HUES6 (cell line): ENCODE results near the gene ADGRL1.

Experiments
- H3K27ac ChIP-seq: 2 replicates; pipeline ENCODE4 v1.7.0; 2013; ENCODE audit warnings: low read depth, mild to moderate bottlenecking, low read length, inconsistent platforms
- H3K27me3 ChIP-seq: 2 replicates; pipeline ENCODE4 v1.6.1; 2013; ENCODE audit warnings: low read length; ENCODE audit not compliant: control insufficient read depth, insufficient read depth
- H3K36me3 ChIP-seq: 2 replicates; pipeline ENCODE4 v1.6.1; 2013; ENCODE audit warnings: low read length; ENCODE audit not compliant: control insufficient read depth, insufficient read depth
- H3K4me1 ChIP-seq: 2 replicates; pipeline ENCODE4 v1.6.1; 2013; ENCODE audit warnings: low read length; ENCODE audit not compliant: control insufficient read depth, insufficient read depth
- H3K4me3 ChIP-seq: 2 replicates; pipeline ENCODE4 v1.5.1; 2013; ENCODE audit warnings: low read depth, low read length
- H3K9ac ChIP-seq: one replicate; pipeline ENCODE4 v1.6.1; 2013; ENCODE audit warnings: mild to moderate bottlenecking, low read length
- H3K9me3 ChIP-seq: 2 replicates; pipeline ENCODE4 v1.6.1; 2013; ENCODE audit warnings: low read depth, low read length; ENCODE audit not compliant: control insufficient read depth, insufficient read depth

ADGRL1 gene

DNA sequence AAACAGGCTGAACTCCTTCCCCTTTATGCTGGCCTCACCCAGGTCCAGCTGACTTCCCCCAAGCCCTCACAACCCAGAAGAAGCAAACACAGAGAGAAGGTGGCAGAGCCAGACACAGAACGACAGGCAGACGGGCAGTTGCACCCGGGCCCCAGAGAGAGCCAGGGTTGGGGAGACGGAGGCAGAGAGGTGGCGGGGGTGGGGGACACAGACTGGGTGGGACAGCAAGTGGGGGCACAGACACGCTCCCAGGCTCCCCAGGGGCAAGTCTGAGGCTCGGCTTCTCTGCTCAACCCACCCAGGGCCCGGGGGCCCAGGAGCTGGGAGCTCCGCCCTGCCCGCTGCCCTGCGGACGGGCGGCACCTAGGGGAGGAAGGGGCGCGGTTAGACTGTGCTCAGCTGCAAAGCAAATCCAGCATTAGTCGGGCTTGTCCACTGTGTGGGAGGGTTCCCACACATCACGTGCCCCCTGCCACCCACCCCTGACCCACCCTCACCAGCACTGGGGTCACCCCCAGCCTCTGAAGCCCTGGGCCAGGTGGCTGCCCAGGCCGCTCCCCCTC lies 38.3 kb downstream of the ADGRL1 start:
- Histone ChIP-seq H3K4me1 (no peaks in the 10 kb centered on the region), H3K36me3 (peaks cover 70% of the 10 kb centered on the region), H3K27me3 (no peaks in the 10 kb centered on the region), H3K9ac (no peak overlapping the region), H3K9me3 (no peaks in the 10 kb centered on the region), H3K4me3 (no peak overlapping the region), H3K27ac (no peak overlapping the region)

DNA sequence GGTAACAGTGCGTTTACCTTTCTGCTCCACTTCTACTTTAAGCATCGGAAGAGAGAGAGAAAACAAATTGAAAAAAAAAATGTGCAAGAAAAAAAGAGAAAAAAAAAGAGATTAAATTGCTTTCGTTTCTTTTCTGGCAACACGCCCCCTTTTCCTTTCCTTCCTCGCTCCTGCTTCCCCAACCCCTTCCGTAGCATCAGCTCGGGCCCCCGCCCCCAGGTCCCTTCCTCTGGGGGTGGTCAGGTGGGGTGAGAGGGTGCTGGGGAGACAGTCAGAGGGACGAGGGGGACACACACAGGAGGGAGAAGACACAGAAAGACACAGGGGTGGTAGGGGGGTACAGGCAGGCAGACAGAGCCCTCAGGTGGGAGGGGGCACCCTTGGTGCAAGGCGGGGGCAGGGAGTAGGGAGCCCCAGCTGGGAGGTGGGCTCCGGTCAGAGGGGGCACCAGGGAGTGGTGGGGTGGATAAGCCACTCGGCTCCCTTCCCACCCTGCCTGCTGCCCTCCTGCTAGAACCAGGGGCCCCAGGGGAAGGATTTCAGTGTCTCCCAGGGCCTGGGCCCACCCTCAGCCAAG lies 38.9 kb downstream of the ADGRL1 start:
- H3K4me3 ChIP-seq: no peak overlapping the region
- H3K27ac ChIP-seq: no peak overlapping the region
- peaks cover 70% of the 10 kb centered on the region for H3K36me3 ChIP-seq
- no peak overlapping the region for H3K9ac ChIP-seq
- no peaks in the 10 kb centered on the region for H3K9me3 ChIP-seq
- H3K27me3 ChIP-seq: no peaks in the 10 kb centered on the region
- H3K4me1 ChIP-seq: no peaks in the 10 kb centered on the region

- no peaks in the 10 kb centered on the region for H3K9me3 ChIP-seq
- no peaks in the 10 kb centered on the region for H3K4me1 ChIP-seq
- no peak overlapping the region for H3K9ac ChIP-seq
- peaks cover 70% of the 10 kb centered on the region for H3K36me3 ChIP-seq
- no peaks in the 10 kb centered on the region for H3K27me3 ChIP-seq
- no peak overlapping the region for H3K27ac ChIP-seq
- H3K4me3 ChIP-seq: no peak overlapping the region
These were observed 39.8 kb downstream of the ADGRL1 start for GRCh38 chr19:14165990-14166830.

DNA sequence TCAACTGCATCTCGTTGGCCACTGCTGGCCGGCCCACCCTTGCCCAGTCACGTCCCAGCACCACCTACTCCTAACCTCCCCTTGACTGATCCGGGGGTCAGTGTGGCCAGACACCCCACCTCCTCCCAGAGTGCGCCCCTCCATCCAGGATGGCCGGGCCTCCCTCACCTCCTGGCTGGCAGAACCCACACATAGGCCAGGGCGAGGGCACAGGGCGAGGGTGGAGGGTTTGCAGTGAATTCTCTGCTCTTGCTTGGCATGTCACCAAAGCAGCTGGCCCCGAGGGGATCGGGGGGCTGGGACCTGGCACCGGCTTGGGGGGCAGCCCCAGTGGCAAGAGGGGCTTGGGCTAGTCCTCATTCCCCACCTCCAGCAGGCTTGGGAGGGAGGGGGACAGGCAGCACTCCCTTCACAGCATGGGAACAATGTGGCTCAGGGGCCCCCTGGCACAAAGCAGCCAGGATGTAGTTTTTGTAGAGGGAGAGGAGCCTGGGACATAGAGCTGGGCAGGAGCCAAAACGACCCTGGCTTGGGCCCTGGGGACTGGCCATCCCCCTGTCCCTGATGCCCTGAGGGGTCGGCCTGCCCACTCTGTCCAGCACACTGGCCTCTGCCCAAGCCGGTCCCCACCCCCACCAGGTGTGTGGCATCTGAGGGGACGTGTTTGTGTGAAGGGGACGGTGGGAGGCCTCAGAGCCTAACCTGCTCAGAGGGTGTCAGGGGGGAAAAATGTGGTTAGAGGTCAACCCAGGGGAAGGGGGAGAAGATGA lies 41.1 kb downstream of the ADGRL1 start:
- H3K4me1 ChIP-seq: no peaks in the 10 kb centered on the region
- no peak overlapping the region for H3K9ac ChIP-seq
- H3K27me3 ChIP-seq: no peaks in the 10 kb centered on the region
- peaks cover 68% of the 10 kb centered on the region for H3K36me3 ChIP-seq
- no peak overlapping the region for H3K27ac ChIP-seq
- no peak overlapping the region for H3K4me3 ChIP-seq
- H3K9me3 ChIP-seq: no peaks in the 10 kb centered on the region

- H3K4me3 ChIP-seq: no peak overlapping the region
- H3K9me3 ChIP-seq: no peaks in the 10 kb centered on the region
- H3K4me1 ChIP-seq: no peaks in the 10 kb centered on the region
- peaks cover 68% of the 10 kb centered on the region for H3K36me3 ChIP-seq
- H3K27ac ChIP-seq: no peak overlapping the region
- no peak overlapping the region for H3K9ac ChIP-seq
- no peaks in the 10 kb centered on the region for H3K27me3 ChIP-seq
These were observed 41.9 kb downstream of the ADGRL1 start for GRCh38 chr19:14164082-14164481.

- Histone ChIP-seq H3K9ac (no peak overlapping the region), H3K27ac (no peak overlapping the region), H3K27me3 (no peaks in the 10 kb centered on the region), H3K36me3 (peaks cover 69% of the 10 kb centered on the region), H3K4me3 (no peak overlapping the region), H3K9me3 (no peaks in the 10 kb centered on the region), H3K4me1 (no peaks in the 10 kb centered on the region)
These were observed 43.1 kb downstream of the ADGRL1 start for GRCh38 chr19:14162871-14163297.

DNA sequence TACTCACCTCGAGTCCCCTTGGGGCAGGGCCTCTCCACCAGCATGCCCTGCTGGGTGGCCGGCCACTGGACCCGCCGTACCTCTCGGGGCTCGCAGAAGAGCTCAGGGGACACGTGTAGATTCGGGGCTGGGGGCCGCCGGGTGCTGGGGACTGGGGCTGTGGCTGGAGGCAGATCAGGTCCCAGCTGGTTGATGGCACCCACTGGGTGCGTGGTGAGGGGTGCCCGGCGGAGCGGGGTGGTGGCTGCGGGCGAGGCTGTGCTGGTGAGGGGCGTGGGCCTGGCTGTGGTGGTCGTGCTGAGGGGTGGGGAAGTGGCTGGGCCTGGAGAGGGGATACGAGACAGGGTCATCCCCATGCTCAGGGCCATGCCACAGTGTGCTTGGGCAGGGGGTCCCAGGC lies 44.7 kb downstream of the ADGRL1 start:
- Histone ChIP-seq H3K9ac (no peak overlapping the region), H3K27me3 (no peaks in the 10 kb centered on the region), H3K9me3 (no peaks in the 10 kb centered on the region), H3K36me3 (peaks cover 82% of the 10 kb centered on the region), H3K27ac (no peak overlapping the region), H3K4me1 (no peaks in the 10 kb centered on the region), H3K4me3 (no peak overlapping the region)

DNA sequence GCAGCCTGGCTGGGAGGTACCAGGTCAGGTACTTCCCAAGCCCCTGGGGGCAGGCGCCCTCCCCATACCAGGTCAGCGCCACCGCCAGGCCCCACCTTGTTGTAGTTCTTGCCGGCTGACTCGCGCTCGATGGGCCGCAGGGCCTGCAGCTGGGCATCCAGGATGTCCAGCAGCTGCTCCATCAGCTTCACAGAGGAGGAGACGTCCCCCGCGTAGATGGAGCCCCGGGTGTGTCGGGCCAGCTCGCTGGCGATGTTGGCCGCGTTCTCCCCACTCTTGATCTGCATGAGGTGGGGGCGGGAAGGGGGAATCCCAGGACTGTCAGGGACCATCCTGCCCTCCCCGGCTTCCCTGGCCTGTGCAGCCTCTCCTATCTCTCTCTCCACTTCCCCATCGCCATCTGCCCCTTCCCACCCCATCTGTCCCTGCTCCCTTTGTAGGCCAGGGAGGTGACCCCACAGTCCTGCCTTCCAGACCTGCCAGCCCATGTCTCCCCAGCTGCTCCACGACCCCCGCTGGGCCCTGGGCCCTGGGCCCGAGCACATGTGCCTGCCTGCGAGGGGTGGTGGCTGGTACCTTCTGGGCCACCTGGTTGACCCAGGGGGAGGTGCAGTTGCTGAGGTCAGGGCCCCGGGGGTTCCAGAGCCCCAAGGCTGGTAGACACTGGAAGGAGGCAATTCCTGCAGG lies 45.8 kb downstream of the ADGRL1 start:
- Histone ChIP-seq H3K27ac (no peak overlapping the region), H3K9me3 (no peaks in the 10 kb centered on the region), H3K4me1 (no peaks in the 10 kb centered on the region), H3K27me3 (no peaks in the 10 kb centered on the region), H3K36me3 (peaks cover 89% of the 10 kb centered on the region), H3K9ac (no peak overlapping the region), H3K4me3 (no peak overlapping the region)

GRCh38 chr19:14159059-14159458 lies 46.9 kb downstream of the ADGRL1 start:
- Histone ChIP-seq H3K9ac (no peak overlapping the region), H3K27me3 (no peaks in the 10 kb centered on the region), H3K9me3 (no peaks in the 10 kb centered on the region), H3K36me3 (peaks cover 96% of the 10 kb centered on the region), H3K27ac (no peak overlapping the region), H3K4me3 (no peak overlapping the region), H3K4me1 (no peaks in the 10 kb centered on the region)

GRCh38 chr19:14158276-14159023 lies 47.5 kb downstream of the ADGRL1 start:
- H3K4me3 ChIP-seq: no peak overlapping the region
- no peaks in the 10 kb centered on the region for H3K27me3 ChIP-seq
- H3K4me1 ChIP-seq: no peaks in the 10 kb centered on the region
- H3K9me3 ChIP-seq: no peaks in the 10 kb centered on the region
- H3K9ac ChIP-seq: no peak overlapping the region
- H3K27ac ChIP-seq: no peak overlapping the region
- peaks cover 93% of the 10 kb centered on the region for H3K36me3 ChIP-seq
